OCI-LY3 (cell line): Measurements from ENCODE around the gene GRPR.

ENCODE experiments used
- EZH2phosphoT487 ChIP-seq: fragments of 200-600 bp; shearing (Covaris generic); IDR thresholded peaks from 2 replicates; pipeline ENCODE4 v1.6.1; 2018; ENCODE audit warnings: antibody characterized with exemption, mixed run types, low read depth
- TF ChIP-seq, protein P1 (sequence below): fragments of 200-600, 300-600 bp; sonication (generic); IDR thresholded peaks from 2 replicates; pipeline ENCODE4 v1.5.1; 2014; ENCODE audit warnings: antibody characterized with exemption, low read length, low read depth

DNA sequence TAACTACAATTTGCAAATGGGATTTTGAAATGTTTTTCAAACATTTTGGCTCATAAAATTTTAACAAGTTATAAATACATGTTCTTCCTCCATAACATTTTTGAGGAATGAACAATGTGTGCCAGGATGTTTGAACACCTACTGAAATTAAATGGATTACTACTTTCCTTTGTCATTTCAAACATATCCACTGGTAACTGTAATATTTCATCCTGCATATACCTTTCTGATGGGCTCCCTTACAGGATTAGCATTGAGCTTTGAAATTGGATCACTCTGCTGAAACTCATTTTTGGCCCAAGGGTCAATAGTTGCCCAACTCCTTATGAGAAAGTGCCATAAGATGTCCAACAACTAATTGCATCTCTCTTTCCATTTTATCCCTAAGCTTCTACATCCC lies 17.6 kb downstream of the GRPR start:
- no peak for TF ChIP-seq EZH2phosphoT487
- TF ChIP-seq, protein P1, sequence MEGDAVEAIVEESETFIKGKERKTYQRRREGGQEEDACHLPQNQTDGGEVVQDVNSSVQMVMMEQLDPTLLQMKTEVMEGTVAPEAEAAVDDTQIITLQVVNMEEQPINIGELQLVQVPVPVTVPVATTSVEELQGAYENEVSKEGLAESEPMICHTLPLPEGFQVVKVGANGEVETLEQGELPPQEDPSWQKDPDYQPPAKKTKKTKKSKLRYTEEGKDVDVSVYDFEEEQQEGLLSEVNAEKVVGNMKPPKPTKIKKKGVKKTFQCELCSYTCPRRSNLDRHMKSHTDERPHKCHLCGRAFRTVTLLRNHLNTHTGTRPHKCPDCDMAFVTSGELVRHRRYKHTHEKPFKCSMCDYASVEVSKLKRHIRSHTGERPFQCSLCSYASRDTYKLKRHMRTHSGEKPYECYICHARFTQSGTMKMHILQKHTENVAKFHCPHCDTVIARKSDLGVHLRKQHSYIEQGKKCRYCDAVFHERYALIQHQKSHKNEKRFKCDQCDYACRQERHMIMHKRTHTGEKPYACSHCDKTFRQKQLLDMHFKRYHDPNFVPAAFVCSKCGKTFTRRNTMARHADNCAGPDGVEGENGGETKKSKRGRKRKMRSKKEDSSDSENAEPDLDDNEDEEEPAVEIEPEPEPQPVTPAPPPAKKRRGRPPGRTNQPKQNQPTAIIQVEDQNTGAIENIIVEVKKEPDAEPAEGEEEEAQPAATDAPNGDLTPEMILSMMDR = no peak
